ENCODE data around the gene AGR3.
"Not testable (repeated sequence)": the region's sequence is repeated elsewhere in the genome, so short reads cannot be mapped to it uniquely, and the experiment has no call there.

AGR3 gene

GRCh38 chr7:16889305-16889704, 7.5 kb upstream of the AGR3 start:
- H3K36me3 ChIP-seq (ENCODE audit: control insufficient read depth, insufficient read depth, low read length): no peaks in the 10 kb centered on the region
- no peak overlapping the region for H3K9ac ChIP-seq (ENCODE audit: low read length)
- H3K9me3 ChIP-seq (ENCODE audit: control insufficient read depth, low read length): no peaks in the 10 kb centered on the region
- H3K27me3 ChIP-seq (ENCODE audit: control insufficient read depth, insufficient read depth, low read length): no peaks in the 10 kb centered on the region
- no peak overlapping the region for H3K4me3 ChIP-seq (ENCODE audit: low read length)
- H3K4me1 ChIP-seq (ENCODE audit: control insufficient read depth, insufficient read depth, low read length): peaks cover 14% of the 10 kb centered on the region

GRCh38 chr7:16883918-16884317, 2.1 kb upstream of the AGR3 start:
- no peaks in the 10 kb centered on the region for H3K27me3 ChIP-seq (ENCODE audit: control insufficient read depth, insufficient read depth, low read length)
- peaks cover 13% of the 10 kb centered on the region for H3K4me1 ChIP-seq (ENCODE audit: control insufficient read depth, insufficient read depth, low read length)
- H3K9ac ChIP-seq (ENCODE audit: low read length): no peak overlapping the region
- no peaks in the 10 kb centered on the region for H3K36me3 ChIP-seq (ENCODE audit: control insufficient read depth, insufficient read depth, low read length)
- no peaks in the 10 kb centered on the region for H3K9me3 ChIP-seq (ENCODE audit: control insufficient read depth, low read length)
- no peak overlapping the region for H3K4me3 ChIP-seq (ENCODE audit: low read length)

- H3K4me1 ChIP-seq (ENCODE audit: control insufficient read depth, insufficient read depth, low read length): peaks cover 25% of the 10 kb centered on the region
- H3K9ac ChIP-seq (ENCODE audit: low read length): peak overlapping the region; percentile 91
- H3K4me3 ChIP-seq (ENCODE audit: low read length): peak overlapping the region; percentile 23
- no peaks in the 10 kb centered on the region for H3K27me3 ChIP-seq (ENCODE audit: control insufficient read depth, insufficient read depth, low read length)
- H3K36me3 ChIP-seq (ENCODE audit: control insufficient read depth, insufficient read depth, low read length): no peaks in the 10 kb centered on the region
- no peaks in the 10 kb centered on the region for H3K9me3 ChIP-seq (ENCODE audit: control insufficient read depth, low read length)
These were observed 1.2 kb downstream of the AGR3 start for GRCh38 chr7:16880554-16880953.

GRCh38 chr7:16879181-16879580, 2.6 kb downstream of the AGR3 start:
- Histone ChIP-seq H3K36me3 (ENCODE audit: control insufficient read depth, insufficient read depth, low read length) (no peaks in the 10 kb centered on the region), H3K27me3 (ENCODE audit: control insufficient read depth, insufficient read depth, low read length) (no peaks in the 10 kb centered on the region), H3K9ac (ENCODE audit: low read length) (no peak overlapping the region), H3K9me3 (ENCODE audit: control insufficient read depth, low read length) (no peaks in the 10 kb centered on the region), H3K4me1 (ENCODE audit: control insufficient read depth, insufficient read depth, low read length) (peaks cover 25% of the 10 kb centered on the region), H3K4me3 (ENCODE audit: low read length) (no peak overlapping the region)

- H3K4me1 ChIP-seq (ENCODE audit: control insufficient read depth, insufficient read depth, low read length): peaks cover 11% of the 10 kb centered on the region
- no peaks in the 10 kb centered on the region for H3K9me3 ChIP-seq (ENCODE audit: control insufficient read depth, low read length)
- H3K9ac ChIP-seq (ENCODE audit: low read length): no peak overlapping the region
- H3K27me3 ChIP-seq (ENCODE audit: control insufficient read depth, insufficient read depth, low read length): no peaks in the 10 kb centered on the region
- no peaks in the 10 kb centered on the region for H3K36me3 ChIP-seq (ENCODE audit: control insufficient read depth, insufficient read depth, low read length)
- no peak overlapping the region for H3K4me3 ChIP-seq (ENCODE audit: low read length)
These were observed 5.9 kb downstream of the AGR3 start for GRCh38 chr7:16875861-16876260.

- Histone ChIP-seq H3K27me3 (ENCODE audit: control insufficient read depth, insufficient read depth, low read length) (no peaks in the 10 kb centered on the region), H3K4me1 (ENCODE audit: control insufficient read depth, insufficient read depth, low read length) (peaks cover 11% of the 10 kb centered on the region), H3K36me3 (ENCODE audit: control insufficient read depth, insufficient read depth, low read length) (no peaks in the 10 kb centered on the region), H3K4me3 (ENCODE audit: low read length) (no peak overlapping the region), H3K9me3 (ENCODE audit: control insufficient read depth, low read length) (no peaks in the 10 kb centered on the region), H3K9ac (ENCODE audit: low read length) (no peak overlapping the region)
These were observed 7.7 kb downstream of the AGR3 start for GRCh38 chr7:16874066-16874465.

GRCh38 chr7:16867328-16867727, 14.5 kb downstream of the AGR3 start:
- no peaks in the 10 kb centered on the region for H3K9me3 ChIP-seq (ENCODE audit: control insufficient read depth, low read length)
- H3K4me3 ChIP-seq (ENCODE audit: low read length): no peak overlapping the region
- H3K36me3 ChIP-seq (ENCODE audit: control insufficient read depth, insufficient read depth, low read length): no peaks in the 10 kb centered on the region
- peaks cover 4% of the 10 kb centered on the region for H3K4me1 ChIP-seq (ENCODE audit: control insufficient read depth, insufficient read depth, low read length)
- no peaks in the 10 kb centered on the region for H3K27me3 ChIP-seq (ENCODE audit: control insufficient read depth, insufficient read depth, low read length)
- no peak overlapping the region for H3K9ac ChIP-seq (ENCODE audit: low read length)

- H3K36me3 ChIP-seq (ENCODE audit: control insufficient read depth, insufficient read depth, low read length); H3K27me3 ChIP-seq (ENCODE audit: control insufficient read depth, insufficient read depth, low read length); H3K4me3 ChIP-seq (ENCODE audit: low read length); H3K9ac ChIP-seq (ENCODE audit: low read length); H3K9me3 ChIP-seq (ENCODE audit: control insufficient read depth, low read length): not testable (repeated sequence)
- H3K4me1 ChIP-seq (ENCODE audit: control insufficient read depth, insufficient read depth, low read length): peaks cover 24% of the 10 kb centered on the region
These were observed 28.6 kb downstream of the AGR3 start for GRCh38 chr7:16853189-16853588.

- Histone ChIP-seq H3K9me3 (ENCODE audit: control insufficient read depth, low read length) (no peaks in the 10 kb centered on the region), H3K9ac (ENCODE audit: low read length) (no peak overlapping the region), H3K4me3 (ENCODE audit: low read length) (no peak overlapping the region), H3K4me1 (ENCODE audit: control insufficient read depth, insufficient read depth, low read length) (peaks cover 35% of the 10 kb centered on the region), H3K27me3 (ENCODE audit: control insufficient read depth, insufficient read depth, low read length) (no peaks in the 10 kb centered on the region), H3K36me3 (ENCODE audit: control insufficient read depth, insufficient read depth, low read length) (no peaks in the 10 kb centered on the region)
These were observed 30.0 kb downstream of the AGR3 start for GRCh38 chr7:16851829-16852228.

GRCh38 chr7:16850614-16851466, 30.9 kb downstream of the AGR3 start:
- no peaks in the 10 kb centered on the region for H3K27me3 ChIP-seq (ENCODE audit: control insufficient read depth, insufficient read depth, low read length)
- H3K4me3 ChIP-seq (ENCODE audit: low read length): no peak overlapping the region
- peaks cover 44% of the 10 kb centered on the region for H3K4me1 ChIP-seq (ENCODE audit: control insufficient read depth, insufficient read depth, low read length)
- H3K9me3 ChIP-seq (ENCODE audit: control insufficient read depth, low read length): no peaks in the 10 kb centered on the region
- H3K9ac ChIP-seq (ENCODE audit: low read length): no peak overlapping the region
- no peaks in the 10 kb centered on the region for H3K36me3 ChIP-seq (ENCODE audit: control insufficient read depth, insufficient read depth, low read length)

GRCh38 chr7:16849296-16850148, 32.3 kb downstream of the AGR3 start:
- Histone ChIP-seq H3K36me3 (ENCODE audit: control insufficient read depth, insufficient read depth, low read length) (no peaks in the 10 kb centered on the region), H3K4me3 (ENCODE audit: low read length) (no peak overlapping the region), H3K4me1 (ENCODE audit: control insufficient read depth, insufficient read depth, low read length) (peaks cover 44% of the 10 kb centered on the region), H3K9me3 (ENCODE audit: control insufficient read depth, low read length) (no peaks in the 10 kb centered on the region), H3K27me3 (ENCODE audit: control insufficient read depth, insufficient read depth, low read length) (no peaks in the 10 kb centered on the region), H3K9ac (ENCODE audit: low read length) (no peak overlapping the region)

- H3K4me1 ChIP-seq (ENCODE audit: control insufficient read depth, insufficient read depth, low read length): peaks cover 41% of the 10 kb centered on the region
- no peaks in the 10 kb centered on the region for H3K36me3 ChIP-seq (ENCODE audit: control insufficient read depth, insufficient read depth, low read length)
- no peaks in the 10 kb centered on the region for H3K27me3 ChIP-seq (ENCODE audit: control insufficient read depth, insufficient read depth, low read length)
- H3K9ac ChIP-seq (ENCODE audit: low read length): peak overlapping the region; percentile 6
- H3K4me3 ChIP-seq (ENCODE audit: low read length): no peak overlapping the region
- no peaks in the 10 kb centered on the region for H3K9me3 ChIP-seq (ENCODE audit: control insufficient read depth, low read length)
These were observed 34.4 kb downstream of the AGR3 start for GRCh38 chr7:16847381-16847860.
